Measurements from ENCODE around the gene ANKRD9.
A peak's percentile ranks its signal among the peaks of the same experiment; 100 is the strongest.

The ANKRD9 gene

GRCh38 chr14:102496958-102497744 is 12.4 kb downstream of the ANKRD9 start:
- no peak for DNase-seq

GRCh38 chr14:102496331-102496691 is 13.3 kb downstream of the ANKRD9 start:
- no peak for DNase-seq

DNA sequence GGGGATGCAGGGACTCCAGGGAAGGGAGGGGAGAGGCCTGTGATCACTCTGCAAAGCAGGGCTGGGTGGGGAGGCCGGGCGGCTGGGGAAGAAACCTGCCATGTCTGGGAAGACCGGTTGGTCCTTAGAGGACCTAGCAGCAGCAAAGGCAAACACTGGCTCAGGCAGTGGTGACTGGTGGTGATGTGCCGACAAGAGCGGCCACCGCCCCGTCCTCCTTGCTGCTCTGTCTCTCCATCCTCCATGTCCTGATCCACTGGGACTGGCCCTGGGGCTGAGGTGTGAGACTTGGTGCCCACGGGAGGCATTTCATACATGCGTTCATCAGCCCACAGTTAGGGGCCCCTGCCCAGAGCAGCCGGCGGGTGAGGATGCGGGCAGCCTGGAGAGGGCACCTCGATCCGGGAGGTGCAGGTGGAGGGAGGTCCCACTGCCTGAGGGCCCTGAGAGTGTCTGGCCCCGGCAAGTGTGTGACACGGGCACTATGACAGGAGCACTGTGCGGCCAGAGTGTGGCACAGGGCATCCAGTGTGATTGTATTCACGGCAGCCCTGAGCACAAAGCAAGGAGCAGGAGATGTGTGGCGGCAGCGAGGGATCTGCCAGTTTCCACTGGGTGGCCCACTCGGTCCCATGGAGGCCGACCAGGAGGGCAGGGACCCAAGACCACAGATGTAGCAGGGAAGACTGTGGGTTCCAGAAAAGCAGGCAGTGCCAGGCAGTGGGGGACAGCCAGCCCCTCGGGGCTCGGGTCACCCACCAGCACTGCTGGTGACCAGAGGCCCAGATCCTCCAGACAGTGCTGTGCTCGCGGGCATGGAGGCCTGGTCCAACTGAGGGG is 13.9 kb downstream of the ANKRD9 start:
- DNase-seq, result no peak

DNA sequence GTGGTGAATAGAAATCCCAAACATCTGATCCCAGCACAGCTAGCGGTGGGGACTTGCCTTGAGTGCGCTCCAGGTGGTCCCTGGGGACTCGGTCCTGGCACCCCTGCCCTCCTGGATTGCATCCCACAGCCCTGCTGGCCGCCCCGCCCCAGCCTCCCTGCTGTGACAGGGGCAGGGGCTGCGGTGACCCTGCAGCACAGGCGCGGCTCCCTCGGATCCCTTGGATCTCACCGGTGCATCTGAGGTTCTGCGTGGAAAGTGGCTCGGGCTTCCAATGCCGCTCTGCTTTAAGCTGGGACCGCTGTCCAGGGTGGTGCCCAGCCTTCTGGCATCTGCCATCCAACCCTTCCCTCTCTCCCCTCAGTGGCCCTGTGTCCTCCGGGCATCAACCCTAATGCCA is 16.0 kb downstream of the ANKRD9 start:
- DNase-seq, result no peak

DNA sequence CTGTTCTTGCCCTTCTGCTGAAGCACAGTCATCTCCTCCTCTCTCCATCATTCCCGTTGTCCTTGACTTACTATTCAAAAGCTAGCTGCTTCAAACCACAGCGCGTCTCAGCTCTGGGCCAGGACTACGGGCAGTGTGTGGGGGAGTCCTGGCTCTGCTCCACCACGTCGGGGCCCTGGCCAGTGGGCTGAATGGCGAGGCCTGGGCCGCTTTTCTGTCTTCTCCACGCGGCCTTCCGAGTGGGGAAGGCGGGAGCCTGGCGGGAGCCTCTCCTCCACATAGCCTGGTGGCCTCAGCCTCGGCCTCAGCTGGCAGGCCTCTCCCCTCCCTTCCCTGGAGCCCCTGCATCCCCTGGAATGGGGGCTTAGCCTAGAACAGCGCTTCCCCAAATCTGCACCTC is 16.5 kb downstream of the ANKRD9 start:
- DNase-seq, result no peak

- DNase-seq, result no peak
Observed at GRCh38 chr14:102492531-102492910, 17.1 kb downstream of the ANKRD9 start.

DNA sequence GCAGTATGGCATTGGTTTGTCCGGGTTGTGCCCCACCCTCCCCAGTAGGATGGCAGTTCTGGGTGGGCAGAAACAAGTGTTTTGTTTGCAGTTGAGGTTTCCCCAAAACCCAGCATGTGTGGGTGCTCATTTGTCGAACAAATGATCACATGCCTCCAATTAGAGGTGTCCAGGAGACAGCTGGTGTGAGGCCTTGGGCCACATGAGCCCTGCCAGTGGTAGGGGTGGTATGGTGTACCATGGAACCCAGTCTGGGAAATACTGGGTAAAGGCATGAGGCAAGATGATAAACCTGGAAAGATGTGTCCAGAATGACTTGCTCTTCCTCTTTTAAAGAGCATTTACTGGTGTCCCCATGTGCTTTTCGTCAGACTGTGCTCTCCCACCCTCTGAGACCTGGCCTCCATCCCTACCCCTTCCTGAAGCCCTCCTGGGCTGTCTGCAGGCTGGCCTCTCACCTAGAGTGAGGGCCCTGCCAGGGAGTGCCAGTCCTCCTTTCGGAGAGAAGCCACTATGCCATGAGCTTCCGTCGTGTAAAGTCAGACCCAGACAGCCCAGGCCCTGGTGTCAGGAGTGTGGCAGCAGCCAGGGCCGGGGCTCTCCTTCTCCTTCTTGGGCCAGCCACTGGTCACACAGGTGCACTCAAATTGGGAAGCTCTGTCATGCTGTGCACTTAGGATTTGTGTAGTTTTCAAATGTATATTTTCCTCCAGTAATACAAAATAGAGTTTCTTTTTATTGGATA is 17.6 kb downstream of the ANKRD9 start:
- DNase-seq, result no peak

DNA sequence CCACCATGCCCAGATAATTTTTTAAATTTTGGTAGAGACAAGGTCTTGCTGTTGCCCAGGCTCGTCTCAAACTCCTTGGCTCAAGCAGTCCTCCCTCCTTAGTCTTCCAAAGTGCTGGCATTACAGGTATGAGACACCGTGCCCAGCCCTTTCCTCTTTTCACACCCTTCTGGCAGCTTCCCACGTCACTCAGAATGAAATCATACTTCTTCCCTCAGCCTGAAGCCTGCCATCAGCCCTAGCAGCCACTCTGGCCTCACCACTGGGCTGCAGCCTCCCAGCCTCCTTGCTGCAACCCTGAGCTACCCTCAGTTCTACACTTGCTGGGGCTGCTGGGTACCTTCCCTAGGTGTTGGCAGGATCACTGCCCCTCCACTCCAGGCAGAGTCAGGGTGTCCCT is 18.2 kb downstream of the ANKRD9 start:
- DNase-seq, result no peak

DNA sequence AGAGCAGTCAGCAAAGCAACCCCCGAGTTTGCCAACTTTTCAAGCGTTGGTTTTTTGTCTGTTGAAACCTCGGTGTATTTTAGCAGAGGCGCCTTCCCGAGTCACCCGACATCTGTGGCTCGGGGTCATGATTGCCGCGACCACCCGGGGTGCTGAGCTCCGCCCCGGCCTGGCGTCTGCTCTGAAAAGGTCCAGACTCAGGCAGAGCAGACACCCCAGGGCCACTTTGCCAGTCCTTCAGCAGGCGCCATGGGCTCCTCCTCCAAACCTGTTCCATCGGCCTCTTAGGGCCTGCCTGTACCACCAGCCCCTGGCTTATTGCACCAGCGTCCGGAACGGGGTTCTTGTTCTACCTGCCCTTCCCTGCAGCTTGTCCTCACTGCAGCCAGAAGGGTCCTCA is 19.1 kb downstream of the ANKRD9 start:
- no peak for DNase-seq

- no peak for DNase-seq
Observed at GRCh38 chr14:102487204-102487577, 22.4 kb downstream of the ANKRD9 start.

GRCh38 chr14:102486513-102487203 is 22.9 kb downstream of the ANKRD9 start:
- DNase-seq, result no peak

DNA sequence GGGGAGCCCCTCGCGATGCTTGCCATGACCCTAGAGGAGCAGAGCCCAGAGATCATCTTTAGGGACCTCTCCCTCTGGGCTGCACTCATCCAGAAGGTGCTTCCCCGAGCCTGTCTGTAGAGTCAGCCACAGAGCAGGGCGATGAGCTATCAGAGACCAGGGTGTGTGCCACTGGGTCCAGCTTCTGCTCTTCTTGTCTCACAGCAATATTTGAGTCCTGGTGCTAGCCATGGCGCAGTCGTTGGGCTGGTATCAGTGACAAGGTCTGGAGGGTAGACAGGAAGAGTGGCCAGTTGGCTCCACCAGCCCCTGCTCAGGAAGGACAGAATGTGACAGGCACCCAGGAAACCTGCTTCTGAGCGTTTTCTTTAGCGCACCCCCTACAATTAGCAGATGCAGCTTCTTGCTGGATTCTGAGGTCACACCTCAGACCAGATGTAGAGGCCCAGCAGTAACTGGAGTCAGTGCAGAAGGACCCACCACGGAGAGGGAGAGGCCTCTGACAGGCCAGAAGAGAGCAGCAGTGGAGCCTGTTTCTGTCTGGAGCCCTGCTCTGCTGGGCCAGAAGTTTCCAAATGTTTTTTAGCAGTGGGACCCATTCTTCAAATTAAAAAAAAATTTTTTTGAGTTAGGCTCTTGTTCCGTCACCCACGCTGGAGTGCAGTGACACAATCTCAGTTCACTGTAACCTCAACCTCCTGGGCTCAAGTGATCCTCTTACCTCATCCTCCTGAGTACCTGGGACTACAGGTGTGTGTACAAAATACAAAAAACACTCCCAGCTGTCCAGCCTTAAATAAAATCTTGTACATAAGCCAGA is 23.7 kb downstream of the ANKRD9 start:
- DNase-seq, result no peak

DNA sequence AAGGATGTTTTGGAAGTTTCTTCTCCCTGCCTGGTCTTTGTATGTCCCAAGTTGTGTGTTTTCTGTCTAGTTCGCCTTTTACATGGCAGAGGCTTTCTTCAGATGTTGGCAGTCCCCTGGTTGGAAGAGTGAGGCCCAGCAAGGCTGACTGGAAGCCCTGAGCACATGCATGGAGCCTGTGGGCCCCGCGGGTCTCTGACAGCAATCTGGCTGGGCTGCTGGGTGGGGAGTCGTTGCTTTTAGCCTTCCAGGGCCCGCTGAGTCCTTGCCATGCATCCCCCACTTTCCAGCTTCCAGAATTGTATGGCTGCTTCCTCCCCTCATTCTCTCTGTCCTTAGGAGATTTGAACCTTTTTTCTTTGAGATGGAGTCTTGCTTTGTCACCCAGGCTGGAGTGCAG is 25.3 kb downstream of the ANKRD9 start:
- no peak for DNase-seq

- DNase-seq, result no peak
Observed at GRCh38 chr14:102481791-102482238, 27.8 kb downstream of the ANKRD9 start.

GRCh38 chr14:102481371-102481770 is 28.2 kb downstream of the ANKRD9 start:
- no peak for DNase-seq

GRCh38 chr14:102479777-102480176 is 29.8 kb downstream of the ANKRD9 start:
- DNase-seq, result peak; percentile 32

DNA sequence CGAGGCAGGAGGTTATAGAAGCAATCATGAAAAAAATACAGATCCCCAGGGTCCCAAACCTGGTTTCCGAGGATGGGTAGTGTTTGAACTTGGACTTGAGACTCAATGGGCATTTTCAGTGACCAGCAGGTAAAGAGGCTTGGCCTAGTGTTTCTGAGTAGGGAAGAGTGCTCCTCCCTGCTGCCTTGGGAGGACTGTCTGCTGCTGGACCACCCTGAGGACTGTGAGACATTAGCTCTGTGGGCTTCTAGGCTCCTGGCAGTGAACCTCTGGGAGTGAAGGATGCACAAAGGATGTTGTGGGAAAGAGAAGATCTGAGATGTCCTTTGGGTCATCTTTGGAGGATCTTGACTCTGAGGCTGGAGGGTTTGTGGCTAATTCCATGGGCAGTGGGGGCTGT is 30.5 kb downstream of the ANKRD9 start:
- no peak for DNase-seq

DNA sequence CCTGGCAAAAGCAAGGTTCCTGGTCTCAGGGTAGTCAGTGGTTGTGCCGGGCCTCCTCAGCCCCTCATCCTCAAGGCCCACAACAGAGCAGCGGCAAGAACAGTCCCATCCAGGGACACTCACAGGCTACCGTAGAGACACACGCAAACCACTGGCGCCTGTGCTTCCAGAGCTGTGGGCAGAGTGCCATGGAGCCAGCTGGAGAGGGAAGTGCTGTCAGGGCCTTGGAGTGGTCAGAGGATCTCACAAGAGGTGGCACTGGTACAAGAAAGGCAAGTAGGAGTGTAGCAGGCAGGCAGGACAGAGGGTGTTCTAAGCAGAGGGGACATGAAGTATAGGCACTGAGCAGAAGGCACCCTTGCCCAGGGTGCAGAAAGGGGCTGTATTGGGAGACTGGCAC is 34.6 kb downstream of the ANKRD9 start:
- DNase-seq, result peak; percentile 18

DNA sequence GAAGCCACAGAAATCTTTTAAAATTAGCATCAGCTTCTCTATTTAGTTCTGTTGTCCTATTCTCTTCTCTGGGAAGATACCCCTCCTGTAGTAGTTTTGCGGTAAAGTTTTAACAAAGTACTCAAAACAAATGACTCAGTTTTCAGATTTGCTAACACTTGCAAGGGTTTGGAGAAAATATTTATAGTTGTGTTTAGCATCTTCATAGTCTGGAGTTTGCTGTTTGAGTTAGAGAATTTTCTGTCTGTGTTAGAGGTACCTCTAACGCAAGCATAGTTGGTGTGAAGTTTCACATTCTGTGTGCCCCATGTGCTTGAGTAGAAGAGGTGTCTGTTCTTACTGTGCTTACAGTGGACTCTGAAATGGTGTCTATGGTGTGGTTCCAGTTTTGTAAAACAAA is 36.0 kb downstream of the ANKRD9 start:
- DNase-seq, result no peak

- DNase-seq, result no peak
Observed at GRCh38 chr14:102472791-102473150, 36.8 kb downstream of the ANKRD9 start.

GRCh38 chr14:102471921-102472790 is 37.4 kb downstream of the ANKRD9 start:
- no peak for DNase-seq
